Stimulated activated CD4-positive, alpha-beta T cell treated with anti-CD3 and anti-CD28 coated beads, Interleukin-1b, Interleukin-23, amount 100 ng/mL, for 24 hours (primary cell): ENCODE data around the gene TBL1XR1.

ENCODE experiments used
- DNase-seq, 4 experiments: peaks; one replicate each; pipeline ENCODE4 v3.0.0-alpha.2; 2020; ENCODE audit warnings: low read depth in 4 of 4, low spot score in 1 of 4

Gene TBL1XR1

DNA sequence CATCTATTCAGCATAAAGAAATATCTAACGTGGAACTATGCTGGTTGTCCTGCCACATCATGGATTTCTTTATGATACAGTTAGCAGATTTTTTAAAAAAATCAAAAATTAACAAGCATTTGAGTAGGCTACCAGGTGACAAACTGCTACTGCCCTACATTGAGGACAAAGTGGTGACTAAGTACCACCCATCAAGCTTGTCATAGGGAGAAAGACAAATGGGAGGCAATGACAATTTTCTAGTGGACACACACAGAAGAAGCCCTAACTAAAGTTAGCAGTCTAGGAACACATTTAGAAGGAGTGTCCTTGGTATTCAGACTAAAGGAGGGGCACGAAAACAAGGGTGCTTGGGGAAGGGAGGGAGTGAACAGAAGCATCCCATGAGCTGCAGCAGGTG is 131.2 kb downstream of the TBL1XR1 start:
- no peak for DNase-seq

DNA sequence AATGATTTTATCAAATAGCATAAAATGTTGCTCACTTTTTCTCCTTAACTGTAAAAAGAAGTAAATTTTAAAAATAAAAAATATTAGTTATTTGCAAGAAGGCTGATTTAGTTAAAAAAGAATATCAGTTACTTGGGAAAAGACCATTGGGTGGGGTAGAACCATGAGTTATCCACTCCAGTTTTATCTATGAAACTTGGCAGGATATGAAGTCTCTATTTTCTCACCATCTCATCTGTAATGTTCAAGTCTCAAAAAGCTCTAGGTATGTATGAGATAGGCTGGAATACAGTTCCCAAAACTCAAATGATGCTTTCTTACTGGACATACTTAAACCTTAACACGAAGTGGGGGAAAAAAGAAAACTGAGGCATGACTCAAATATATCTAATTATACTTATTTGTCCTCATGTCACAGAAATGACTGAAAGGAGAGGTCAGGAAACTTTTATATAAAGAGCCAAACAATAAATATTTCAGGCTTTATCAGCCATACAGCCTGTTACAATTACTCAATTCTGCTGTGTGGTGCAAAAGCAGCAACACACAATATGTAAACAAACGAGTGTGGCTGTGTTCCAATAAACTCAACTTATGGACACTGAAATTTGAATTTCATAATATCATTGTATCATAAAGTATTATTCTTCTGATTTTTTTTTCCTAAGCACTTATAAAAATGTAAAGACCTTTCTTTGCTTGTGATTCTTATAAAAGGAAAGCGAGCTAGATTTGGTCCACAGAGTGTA is 131.8 kb downstream of the TBL1XR1 start:
- DNase-seq: no peak

DNA sequence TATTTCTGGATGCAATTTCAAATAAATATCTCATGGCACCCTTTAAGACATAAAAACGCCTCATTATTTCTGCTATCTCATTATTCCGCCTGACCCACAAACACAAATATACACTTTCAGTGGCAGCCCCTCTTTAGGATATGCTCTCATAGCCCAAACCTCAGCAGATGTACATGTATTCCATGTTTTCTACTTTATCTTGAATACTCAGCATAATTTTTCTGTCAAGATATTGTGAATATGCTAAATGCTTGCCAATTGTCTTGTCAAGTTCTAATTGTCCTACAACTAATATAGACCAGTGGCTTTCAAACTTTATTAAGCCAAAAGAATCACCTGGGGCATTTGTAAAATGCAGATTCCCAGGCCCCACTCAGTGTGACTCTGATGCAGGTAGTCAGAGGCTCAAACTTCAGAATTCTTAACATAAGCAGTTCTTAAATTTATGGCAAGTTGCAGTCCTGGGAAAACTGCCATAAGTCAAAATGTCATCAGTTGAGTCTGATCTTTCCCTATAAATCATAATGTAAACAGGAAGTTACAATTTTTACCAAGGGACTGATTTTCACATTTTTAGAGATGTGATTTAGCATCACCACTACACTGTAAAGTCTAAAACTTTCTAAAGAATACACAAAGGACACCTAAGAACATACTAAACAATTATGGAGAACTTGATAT is 135.1 kb downstream of the TBL1XR1 start:
- DNase-seq: no peak

DNA sequence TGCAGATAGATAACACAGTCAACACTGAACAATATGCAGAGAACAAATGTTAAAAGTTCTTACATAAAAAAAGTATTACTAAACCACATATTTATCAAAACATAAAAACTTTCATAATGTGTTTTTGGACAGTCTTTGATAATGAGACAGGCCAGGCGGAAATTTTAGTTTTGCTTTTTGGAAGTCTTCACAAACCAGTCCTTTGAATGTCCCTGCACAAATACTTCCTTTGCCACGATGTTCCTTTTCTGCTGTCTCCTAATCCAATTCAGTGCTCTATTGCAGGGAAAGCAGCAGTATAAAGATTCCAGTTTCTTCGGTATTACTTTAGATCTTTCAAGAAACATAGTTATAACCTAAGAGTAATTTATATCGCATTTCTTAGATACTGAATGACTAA is 135.9 kb downstream of the TBL1XR1 start:
- DNase-seq: no peak

- DNase-seq: no peak
Observed at GRCh38 chr3:177060492-177060891, 136.8 kb downstream of the TBL1XR1 start.

GRCh38 chr3:177058648-177059047 is 138.6 kb downstream of the TBL1XR1 start:
- no peak for DNase-seq

DNA sequence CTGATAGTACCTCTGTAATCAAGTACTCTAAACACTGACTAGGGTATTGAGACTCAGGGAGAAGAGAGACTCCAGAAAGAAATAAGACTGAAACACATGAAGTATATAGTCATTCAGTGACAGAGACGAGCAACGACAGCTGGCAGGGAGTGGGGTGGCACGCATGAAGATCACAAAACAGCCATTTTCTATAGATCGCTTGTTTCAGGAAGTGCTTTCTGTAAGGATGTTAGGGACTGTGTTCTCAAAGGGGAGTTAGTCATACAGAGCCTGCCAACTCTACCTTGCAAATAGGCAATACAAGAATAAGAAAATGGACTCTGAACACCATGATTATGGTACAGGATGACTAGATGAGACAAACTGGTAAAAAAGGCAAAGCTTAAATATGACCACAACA is 139.5 kb downstream of the TBL1XR1 start:
- DNase-seq: peak in 2 of 4 experiments; percentile 9 to 17

- DNase-seq: no peak
Observed at GRCh38 chr3:177056927-177057326, 140.4 kb downstream of the TBL1XR1 start.

GRCh38 chr3:177055605-177056571 is 141.4 kb downstream of the TBL1XR1 start:
- DNase-seq: no peak

DNA sequence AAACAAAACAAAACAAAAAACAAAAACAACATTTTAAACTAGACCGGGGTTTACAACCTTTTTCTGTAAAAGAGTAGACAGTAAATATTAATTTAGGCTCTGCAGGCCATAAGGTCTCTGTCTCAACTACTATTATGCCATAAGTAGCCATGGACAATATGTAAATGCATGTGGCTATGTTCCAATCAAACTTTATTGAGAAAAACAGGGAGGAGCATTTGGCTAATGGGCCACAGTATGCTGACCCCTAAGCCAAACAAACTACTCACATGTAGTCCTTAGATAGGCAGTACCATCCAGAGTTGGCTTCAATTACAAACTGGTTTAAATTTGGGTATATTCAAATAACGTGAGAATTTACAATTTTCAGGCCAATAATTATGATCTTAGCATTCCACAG is 144.2 kb downstream of the TBL1XR1 start:
- DNase-seq: no peak

- no peak for DNase-seq
Observed at GRCh38 chr3:177051411-177051810, 145.9 kb downstream of the TBL1XR1 start.

DNA sequence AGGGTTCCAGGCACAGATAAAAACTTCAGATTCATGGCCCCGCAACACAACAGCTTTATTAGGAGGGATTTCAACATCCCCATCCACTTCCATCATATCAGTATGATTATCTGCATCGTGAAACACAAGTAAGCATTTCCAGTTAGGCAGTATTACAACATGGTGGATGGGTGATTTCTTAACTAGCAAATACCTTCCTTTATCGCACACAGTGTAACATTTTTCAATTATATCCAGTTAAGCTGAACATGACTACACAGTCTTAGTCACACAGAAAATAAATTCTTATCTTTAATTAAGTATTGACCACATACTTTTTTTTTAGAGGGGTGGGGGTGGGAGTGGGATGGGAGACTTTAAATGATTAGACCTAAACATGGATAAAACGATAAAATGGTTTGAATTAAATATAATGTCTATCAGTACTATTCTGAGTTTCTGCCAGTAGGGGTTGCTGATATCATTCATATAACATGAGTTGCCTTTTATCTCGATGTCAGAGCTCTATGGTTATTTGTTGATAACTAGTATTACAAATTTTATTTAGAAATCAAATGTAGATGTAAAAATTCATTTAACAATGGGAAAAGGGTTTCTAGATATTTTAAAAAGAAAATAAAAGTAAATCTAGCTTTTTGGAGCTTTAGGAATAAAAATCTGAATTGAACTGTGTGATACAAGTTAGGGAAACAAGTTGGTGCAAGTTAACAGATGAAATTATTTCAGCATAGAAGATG is 146.6 kb downstream of the TBL1XR1 start:
- DNase-seq: no peak

- DNase-seq: no peak
Observed at GRCh38 chr3:177045767-177046166, 151.5 kb downstream of the TBL1XR1 start.

DNA sequence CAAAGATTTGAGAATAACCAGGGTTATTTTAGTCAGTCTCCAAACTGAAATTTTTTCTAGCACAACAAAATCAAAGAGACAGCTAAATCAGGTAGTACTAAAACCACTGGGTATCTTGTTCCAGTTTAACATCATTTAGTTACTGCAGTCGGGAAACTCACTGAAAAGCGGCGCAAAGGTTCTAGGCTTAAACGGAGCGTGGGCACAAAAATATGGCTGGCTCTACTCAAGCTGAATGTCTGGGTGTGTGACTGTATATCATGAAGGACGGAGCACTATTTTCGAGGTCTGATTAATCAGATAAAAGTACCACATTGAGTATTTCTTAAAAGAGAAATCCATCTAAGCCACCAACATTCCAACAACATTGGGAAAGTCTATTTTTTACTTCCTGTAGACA is 152.1 kb downstream of the TBL1XR1 start:
- DNase-seq: no peak

GRCh38 chr3:177041730-177042551 is 155.3 kb downstream of the TBL1XR1 start:
- no peak for DNase-seq

DNA sequence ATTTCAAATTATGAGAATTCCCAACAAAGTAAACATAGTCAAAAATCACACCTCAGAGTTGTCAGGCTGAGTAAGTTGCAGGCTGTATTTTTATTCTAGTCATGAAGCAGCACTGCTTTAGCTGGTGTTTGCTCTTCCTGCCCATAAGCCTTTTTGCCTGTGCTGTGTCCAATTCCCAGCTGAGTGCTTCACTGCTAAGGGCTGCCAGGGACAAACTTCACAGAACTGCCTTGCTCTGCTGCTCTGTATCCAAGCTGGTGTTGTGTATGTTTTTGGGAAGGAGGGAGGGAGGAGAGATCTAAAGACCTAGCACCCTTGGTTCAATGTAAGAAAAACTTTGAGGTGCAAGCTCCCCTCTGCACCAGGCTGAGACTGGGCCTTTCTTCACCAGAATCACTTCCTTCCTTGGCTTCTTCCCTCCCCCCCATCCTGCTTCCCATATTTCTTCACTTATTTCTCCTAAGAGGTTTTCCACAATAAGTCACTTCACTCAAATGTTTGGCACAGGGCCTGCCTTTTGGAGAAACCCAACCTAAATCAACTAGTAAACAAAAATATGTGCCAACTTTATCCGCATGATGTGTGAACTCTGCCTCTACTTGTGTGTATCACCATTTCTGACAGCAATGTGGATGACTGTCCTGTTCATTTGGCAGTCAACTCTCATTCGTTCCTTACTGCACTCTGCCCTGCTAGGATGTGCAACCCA is 156.1 kb downstream of the TBL1XR1 start:
- DNase-seq: no peak

- DNase-seq: no peak
Observed at GRCh38 chr3:177039490-177040274, 157.6 kb downstream of the TBL1XR1 start.

DNA sequence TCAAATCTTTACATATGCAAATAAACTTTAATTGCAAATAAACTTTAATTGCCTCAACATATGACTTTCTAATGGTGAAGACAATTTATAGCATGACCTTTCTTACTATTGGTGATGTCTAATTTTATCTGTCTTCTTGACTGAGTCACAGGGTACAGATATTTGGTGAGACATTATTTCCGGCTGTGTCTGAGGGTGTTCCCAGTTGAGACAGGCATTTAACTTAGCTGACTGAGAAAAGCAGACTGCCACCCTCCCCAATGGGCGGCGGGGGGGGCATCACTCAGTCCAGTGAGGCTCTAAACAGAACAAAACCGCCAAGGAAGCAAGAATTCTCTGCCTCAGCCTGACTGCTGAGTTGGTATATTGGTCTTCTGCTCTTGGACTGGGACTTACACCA is 160.0 kb downstream of the TBL1XR1 start:
- peak in 1 of 4 experiments; percentile 8 for DNase-seq

DNA sequence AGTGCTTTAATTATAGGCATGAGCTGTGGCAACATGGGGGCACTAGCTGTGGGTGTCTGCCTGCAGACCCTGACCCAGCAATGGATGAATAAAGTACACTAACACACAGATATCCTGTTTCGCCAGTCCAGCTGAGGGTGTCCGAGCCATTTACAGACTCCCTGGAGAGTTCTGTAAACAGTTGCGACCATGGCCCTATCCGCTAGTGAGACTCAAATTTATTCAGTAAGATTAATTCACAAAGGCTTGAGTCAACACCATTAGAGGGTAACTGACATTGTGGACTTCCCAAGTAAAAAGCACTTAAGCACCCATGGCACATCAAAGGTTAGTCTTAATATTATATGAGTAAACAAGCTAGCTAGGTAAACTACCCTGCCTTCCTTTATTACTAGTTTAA is 161.6 kb downstream of the TBL1XR1 start:
- DNase-seq: no peak
